GM19463 (cell line): ENCODE measurements around the gene PBX3.

Experiments
- ATAC-seq: cut with Tn5 transposase; IDR thresholded peaks from one replicate; pipeline ENCODE4 v1.9.1; 2021; ENCODE audit warnings: mild to moderate bottlenecking, moderate library complexity; ENCODE audit not compliant: unreplicated experiment

The PBX3 gene

DNA sequence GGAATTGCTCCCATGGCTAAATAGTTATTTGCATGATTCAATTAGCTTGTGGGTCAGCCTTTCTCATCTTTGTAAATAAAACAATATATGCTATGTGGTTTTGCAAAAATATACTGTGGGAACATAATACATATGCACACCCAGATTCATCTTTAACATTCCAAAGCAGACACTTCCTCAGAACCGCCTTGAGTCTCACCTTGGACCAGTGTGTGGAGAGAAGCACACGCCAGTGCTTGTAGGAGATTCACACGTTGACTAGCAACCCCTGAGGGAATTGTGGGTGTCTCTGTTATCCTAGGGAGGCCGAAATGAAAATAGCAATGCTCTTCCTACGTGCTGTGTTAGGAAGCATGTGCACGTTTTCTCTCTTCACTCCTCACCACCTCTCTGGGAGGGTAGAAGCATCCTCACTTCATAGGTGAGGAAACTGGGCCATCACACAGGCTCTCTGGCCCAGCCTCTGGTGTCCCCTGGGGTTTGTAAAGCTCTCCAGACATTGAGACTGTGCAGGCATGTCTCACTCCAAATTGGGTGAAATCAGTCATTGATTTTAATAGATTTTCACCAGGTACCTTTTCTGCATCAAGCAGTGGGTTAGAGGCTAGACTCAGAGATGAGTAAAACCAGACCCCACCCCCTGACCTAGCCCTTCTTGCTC lies 221.7 kb downstream of the PBX3 start:
- no peak for ATAC-seq

DNA sequence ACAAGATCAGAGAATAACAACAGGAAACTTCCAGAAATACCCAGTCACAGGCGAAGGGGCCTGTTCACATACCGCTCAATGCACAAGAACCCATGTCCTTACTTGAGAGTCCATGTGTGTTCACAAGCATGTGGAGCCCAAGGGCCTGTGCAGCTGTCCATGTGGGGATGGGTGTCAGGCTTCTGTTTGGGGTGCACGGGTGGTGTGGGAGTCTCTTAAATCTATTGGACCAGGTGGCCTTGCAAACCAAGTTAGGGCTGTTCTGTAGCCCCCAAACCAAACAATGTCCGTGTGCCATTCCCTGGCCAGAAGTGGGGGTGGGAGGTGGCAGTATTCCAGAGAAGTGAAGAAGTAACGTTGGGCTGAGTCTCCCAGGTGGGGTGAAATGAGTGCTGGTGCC lies 222.3 kb downstream of the PBX3 start:
- ATAC-seq = no peak

DNA sequence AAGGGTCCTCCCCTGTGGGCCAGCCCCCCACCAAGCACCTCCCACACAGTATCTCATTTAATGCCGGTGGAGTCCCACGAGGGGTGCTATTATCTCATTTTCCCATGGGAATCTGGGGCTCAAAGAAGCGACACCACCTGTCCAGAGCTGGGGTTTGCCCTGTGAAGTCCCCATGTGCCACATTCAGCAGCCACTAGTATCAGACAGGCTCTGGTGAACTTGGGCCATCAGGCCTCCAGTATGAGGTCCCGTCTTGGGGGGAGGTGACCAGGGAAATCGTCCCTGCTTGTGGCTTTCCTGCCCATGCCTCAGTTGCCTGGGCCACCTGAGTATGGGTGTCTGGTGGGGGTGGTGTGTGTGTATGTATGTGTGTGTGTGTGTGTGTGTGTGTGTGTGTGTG lies 222.7 kb downstream of the PBX3 start:
- no peak for ATAC-seq

DNA sequence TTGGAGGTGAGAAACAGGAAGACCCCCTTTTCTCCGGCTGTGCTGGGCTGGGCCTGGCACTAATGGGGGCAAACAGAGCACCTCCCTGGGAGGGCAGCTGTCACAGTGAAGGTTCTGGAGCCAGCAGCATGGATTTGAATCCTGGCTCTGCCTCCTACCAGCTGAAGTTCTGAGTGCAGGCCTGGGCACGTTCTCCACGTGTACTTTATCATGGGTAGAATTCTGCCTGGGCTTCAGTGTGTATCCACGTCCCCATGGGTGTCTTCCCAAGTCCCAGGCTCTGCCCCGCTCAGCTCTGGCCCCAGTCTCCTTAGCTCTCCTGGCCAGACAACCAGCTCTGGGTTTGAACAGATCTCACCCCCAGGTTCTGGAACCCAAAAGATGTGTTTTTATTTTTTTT lies 223.2 kb downstream of the PBX3 start:
- ATAC-seq = no peak

DNA sequence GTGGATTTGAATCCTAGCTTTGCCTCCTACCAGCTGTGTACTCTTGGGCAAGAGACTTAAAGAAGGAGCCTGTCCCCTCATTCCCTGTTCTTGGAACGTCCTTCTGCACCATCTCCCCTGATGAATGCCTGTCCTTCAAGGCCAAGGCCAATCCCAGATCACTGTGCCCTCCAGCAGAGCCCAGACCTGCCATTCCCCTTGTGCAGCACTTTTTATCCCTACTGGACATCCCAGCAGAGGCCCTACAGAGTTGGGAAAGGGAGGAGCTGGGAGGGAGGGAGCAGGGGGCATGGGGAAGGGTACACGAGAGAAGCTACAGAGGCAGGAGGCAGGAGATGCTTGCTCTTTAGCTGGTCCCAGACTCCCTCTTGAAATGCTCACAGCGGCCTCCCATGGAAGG lies 223.9 kb downstream of the PBX3 start:
- no peak for ATAC-seq

DNA sequence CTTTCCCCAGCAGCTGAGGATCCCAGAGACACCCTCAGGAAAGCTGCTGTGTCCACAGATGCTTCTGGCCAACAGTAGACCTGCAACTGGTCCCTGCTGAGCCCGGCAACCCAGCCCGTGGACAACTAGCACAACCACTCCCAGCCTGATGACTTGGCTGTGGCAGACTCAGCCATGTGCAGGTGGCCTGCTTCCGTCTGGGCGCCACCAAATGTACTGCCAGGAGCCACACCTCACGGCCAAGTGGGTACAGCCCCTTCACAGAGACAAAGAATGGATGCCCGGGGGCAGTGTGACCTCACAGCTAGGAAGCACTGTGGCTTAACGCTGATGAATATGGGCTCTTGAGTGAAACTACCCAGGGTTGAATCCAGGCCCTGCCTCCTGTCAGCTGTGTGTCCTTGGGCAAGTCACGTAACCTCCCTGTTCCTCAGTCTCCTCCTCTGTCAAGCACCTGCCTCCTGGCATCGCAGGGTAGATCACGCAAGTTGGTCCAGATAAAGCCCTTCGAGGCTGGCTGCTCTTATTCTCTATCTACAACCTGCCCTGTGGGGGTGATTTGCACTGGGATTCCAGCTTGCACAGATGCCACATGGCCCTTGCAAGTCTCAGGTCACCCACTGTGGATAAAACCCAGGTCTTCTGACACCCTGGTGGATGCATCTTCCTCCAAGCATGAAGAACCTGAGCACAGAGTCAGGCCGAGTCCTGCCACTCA lies 225.0 kb downstream of the PBX3 start:
- ATAC-seq = no peak

DNA sequence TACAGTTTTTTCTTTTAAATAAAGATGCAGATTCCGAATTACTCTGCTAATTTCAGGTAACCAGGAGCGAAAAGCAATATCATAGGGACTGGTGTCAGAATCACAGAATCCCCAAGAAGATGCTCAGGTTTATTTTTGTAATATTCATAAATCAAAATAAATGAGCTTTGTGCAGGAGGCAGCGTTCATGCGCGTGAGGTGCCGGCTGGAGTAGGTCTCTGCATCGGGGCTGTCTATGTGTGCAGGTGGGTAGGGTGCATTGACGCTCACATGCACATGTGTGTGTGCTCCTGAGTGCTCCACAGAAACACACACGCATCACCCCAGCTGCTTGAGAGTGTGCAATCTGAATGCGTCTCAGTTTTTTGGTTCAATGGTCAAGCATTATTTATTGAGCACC lies 226.4 kb downstream of the PBX3 start:
- ATAC-seq = no peak

DNA sequence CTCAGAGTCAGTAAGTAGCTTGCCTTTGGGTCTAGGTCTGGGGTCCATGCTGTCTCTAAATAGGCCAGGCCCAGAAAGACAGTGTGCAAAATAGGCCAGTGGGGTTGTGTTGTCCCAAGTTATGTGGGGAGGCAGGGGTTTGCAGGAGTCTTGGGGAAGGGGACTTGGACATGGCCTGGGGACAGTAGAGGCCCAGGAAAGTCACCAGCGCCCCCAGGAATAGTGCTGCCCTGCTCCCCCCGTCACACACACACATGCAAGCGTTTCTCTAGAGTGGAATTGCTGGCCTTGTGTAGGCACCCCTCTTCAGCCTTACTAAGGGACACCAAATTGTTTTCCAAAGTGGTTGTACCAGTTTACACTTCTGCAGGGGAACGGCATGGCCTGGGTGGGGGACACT lies 227.5 kb downstream of the PBX3 start:
- ATAC-seq = no peak

DNA sequence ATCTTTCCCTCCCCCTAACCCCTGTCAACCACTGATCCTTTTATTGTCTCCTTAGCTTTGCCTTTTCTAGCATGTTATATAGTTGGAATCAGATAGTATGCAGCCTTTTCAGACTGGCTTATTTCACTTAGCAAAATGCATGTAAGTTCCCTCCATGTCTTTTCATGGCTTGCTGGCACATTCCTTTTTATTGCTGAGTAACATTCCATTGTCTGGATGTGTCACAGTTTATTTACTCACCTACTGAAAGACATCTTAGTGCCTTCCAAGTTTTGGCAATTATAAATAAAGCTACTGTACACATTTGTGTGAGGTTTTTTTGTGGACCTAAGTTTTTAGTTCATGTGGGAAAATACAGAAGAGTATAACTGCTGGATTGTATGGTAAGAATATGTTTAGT lies 230.1 kb downstream of the PBX3 start:
- ATAC-seq = no peak

DNA sequence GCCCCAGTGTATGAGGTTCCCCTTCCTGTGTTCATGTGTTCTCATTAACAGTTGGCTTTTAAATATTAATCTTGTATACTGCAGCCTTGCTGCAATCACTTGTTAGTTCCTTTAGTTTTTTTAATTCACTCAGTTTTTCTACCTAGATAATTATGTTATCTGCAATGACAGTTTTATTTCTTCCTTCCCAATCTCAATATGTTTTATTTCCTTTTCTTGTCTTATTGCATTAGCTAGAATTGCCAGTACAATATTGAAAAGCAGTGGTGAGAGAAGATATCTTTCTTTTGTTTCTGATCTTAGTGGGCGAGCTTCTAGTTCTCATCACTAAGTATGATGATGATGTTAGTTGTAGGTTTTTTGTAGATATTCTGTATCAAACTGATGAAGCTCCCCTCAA lies 232.2 kb downstream of the PBX3 start:
- no peak for ATAC-seq

DNA sequence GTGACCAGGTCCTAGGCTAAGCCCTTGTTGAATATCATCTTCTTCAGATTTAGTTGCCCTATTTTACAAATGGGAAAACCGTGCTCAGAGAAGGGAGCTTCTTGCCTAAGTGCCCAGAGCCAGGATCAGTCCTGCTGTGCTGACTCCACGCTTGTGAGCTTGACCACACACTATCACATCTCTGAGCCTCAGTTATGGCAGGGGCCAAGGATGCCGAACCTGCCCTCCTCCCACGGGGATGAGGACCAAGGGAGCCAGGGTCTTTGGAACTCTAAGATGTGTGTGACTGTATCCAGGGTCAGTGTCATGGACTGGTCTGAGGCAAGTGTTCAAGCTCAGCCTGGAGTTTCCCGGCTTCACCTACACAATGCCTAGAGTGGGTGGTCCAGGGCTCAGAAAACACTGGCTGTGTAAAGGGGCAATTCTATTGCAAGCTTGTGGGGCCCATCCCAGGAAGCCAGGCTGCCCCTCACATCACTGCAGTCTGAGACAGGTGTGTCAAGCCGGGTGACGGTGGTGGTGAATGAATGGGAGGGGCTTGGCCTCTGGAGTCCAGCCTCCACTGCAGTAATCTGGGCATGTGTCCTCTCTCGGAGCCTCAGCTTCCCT lies 235.7 kb downstream of the PBX3 start:
- no peak for ATAC-seq

DNA sequence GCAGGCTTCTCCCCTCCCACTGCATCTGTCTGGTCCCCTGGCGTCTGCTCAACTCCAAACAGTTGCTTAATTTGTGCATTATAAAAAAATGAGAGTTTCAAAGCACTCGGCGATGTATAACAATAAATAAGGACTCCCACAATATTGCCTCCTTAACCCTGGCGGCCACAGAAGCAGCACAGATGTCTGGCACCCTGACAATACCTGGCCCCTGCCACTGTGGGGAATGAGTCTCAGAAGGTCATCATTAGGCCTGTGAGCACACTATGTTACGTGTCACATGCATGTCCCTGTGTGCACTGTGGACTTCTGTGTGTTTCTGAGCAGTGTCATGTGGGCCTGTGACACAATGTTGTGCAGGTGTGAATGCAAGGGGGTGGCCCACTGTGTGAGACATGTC lies 236.5 kb downstream of the PBX3 start:
- no peak for ATAC-seq

DNA sequence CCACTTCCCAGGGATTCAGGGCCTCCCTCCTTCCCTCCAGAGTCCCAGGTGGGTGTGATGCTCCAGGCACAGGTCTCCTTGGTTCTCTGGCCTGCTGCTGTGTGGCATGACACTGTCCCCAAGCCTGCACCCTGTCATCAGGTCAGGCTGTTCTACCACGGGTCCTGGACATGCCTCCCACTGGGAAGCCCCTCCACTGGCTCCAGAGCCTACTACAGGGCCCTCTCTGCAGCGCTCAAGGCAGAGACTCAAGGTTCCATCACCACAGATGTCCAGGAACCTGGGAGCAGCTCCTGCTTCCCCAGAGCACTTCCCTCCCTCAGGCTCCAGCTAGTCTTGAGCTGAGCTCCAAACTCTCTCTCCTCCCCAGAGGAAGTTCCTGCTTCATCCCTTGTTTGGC lies 237.3 kb downstream of the PBX3 start:
- ATAC-seq = no peak

DNA sequence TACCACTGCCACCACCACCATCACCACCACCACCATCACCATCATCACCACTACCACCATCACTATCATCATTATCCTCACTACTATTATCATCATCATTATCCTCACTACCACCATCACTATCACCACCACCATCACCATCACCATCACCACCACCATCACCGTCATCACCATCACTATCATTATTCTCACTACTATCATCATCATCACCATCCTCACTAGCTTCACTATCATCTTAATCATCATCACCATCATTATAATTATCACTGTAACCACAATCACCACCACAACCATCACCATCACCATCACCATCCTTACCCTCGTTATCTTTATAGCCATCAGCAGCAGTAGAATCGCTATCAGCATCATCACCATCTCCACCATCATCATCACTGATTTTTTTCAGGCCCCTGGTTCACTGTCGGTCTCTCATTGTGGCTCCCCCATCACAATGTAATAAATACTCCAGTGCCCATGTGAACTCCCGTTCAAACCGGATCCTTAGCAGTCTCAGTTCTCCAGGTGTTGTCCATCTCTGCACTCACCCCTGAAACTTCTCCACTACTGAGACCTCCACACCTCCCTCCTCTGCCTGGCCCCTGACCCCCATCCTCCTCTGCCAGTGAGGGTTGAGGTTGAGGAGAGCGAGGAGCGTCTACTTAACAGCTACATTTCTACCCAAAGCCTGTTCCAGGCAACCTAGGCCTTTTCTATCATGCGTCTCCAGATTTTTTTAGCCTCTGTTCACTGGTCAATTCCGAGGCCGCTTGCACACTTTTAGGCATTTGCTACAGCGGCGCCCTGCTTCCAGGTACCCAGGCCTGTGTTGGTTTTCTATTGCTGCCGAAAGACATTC lies 238.2 kb downstream of the PBX3 start:
- ATAC-seq = no peak

DNA sequence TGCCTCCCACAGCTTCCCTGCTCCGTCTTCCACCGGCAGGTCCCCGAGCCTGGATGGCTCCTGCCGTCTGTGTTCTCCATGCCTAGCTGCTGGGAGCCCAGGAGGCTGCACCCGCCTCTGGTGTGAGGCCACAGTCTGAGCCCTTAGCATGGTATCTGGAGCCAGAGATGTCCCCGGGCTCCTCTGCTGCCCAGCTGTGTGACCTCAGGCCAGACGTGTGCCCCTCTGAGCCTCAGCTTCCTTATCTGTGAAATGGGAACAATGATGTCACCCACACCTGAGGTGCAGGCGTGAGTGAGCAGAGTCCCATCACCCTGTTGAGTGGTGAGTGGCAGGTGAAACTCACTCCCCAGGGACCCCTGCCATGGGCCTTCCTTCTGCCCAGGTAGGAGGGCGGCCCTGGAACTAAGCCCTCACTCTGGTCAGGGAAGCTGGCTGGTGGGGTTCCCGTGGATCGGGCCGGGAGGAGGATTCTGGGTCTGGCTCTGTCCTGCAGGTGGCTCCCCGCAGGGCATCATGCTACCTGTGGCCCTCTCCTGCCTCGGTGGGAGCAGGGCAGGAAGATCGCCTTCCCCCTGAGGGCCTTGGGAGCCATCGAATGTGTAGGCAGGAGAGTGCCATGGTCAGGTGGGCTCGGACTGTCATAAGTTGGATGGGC lies 239.0 kb downstream of the PBX3 start:
- no peak for ATAC-seq

DNA sequence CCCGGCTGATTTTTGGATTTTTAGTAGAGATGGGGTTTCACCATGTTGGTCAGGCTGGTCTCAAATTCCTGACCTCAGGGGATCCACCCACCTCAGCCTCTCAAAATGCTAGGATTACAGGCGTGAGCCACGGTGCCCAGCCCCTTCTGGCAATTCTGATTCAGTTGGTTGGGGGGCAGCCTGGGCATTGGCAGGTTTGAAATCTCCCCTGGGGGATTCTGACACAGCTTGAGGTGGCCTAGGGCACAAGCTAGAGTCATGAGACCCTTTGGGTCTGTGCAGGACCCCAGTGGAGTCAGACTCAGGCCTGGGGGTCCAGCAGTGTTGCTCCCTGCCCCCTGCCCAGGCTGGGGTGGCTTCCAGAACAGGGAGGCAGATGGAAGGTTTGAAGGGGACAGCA lies 239.8 kb downstream of the PBX3 start:
- no peak for ATAC-seq

DNA sequence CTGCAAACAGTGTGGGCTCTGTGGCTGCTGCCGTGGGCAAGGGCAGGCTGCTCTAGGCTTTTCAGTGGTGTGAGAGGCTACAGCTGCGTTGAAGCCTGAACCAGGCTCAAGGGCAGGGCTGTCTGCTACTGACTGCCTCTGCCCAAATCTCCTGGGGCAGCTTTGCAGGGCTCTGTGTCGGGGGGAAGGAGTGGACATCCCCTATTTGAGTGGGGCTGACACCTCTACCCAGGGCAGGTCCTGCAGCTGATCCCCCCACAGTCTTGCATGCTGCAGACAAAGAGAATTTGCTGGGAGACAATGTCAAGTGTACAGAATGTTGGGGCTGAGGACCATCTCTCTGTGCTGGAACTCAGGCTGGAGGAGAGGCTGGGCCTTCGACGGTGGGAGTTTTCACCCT lies 240.2 kb downstream of the PBX3 start:
- no peak for ATAC-seq

DNA sequence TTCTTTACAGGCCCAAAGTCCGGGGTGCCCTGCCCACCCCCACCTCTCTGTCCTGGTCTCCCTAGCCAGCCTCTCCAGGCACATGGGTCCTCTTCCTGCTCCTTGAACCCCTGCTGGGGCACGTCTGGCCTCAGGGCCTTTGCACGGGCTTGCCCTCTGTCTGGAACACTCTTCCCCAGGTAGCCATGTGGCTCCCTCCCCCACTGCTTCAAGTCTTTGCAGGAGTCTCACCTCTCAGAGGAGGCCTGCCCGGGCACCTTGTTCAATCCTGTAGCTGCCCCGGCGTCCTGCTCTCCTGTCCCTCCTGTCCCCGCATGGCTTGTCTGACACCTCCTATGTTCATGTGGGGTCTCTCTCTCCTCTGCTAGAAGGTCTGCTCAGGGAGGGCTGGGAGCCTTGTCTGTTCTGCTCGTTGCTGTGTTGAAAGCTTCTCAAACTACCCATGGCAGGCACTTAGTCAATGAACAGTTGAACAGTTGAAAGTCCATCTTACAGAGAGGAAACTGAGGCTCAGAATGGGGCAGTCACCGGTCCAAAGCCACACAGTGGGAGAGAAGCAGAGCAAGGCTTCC lies 241.4 kb downstream of the PBX3 start:
- ATAC-seq = no peak

DNA sequence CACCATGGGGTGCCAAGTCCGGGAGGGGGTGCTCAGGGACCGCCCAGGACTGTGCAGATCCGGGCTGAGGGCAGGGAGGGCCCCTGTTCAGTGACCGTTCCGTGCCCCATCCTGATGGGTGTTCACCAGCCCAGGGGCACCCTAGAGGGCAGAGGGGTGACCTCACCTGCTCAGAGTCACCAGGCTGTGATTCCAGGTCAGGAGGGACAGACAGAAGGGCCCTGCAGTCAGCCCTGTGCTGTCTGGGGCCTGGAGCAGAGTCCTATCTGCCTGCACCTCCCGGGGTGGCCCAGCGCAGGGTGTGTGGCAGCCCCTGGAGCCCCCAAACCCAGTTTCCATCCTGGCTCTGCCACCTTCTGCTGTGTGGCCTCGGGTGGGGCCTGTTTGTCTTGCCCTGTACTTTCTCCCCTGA lies 241.9 kb downstream of the PBX3 start:
- ATAC-seq = no peak

DNA sequence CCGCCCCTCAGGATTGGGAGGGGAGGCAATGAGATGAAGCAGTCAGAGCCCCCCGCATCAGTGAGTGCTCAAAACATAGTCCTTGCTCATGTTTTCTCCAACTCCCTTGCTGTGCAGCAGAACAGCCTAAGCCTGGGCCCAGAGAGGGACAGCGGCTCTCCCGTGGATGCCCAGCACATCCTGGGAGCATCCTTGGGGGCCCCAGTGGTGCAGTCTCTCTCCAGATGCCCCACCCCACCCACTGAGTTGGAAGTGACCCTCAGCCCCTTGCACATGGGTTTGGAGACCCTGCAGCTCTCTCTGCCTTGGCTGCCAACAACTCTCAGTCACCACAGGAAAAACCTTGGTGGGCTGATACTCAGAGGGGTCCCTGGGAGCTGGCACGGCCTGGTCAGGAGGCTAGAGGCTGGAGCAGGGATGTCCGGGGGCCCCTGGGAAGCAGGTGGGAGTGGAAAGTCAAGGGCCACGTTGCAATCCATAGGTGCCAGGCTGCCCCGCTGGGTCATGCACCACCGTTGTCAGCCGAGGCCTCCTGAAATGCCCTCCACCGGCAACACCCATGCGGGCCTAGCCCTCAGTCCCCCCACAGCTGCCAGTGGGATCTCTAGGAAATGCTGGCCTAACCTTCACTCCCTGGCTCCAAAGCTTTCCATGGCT lies 242.5 kb downstream of the PBX3 start:
- no peak for ATAC-seq
